HG02970 (cell line): ENCODE measurements around the gene VARS2.

Experiments
- ATAC-seq: cut with Tn5 transposase; IDR thresholded peaks from one replicate; pipeline ENCODE4 v1.9.1; 2021; ENCODE audit warnings: mild to moderate bottlenecking, moderate library complexity, moderate number of reproducible peaks; ENCODE audit not compliant: unreplicated experiment, low FRiP score

Gene VARS2

DNA sequence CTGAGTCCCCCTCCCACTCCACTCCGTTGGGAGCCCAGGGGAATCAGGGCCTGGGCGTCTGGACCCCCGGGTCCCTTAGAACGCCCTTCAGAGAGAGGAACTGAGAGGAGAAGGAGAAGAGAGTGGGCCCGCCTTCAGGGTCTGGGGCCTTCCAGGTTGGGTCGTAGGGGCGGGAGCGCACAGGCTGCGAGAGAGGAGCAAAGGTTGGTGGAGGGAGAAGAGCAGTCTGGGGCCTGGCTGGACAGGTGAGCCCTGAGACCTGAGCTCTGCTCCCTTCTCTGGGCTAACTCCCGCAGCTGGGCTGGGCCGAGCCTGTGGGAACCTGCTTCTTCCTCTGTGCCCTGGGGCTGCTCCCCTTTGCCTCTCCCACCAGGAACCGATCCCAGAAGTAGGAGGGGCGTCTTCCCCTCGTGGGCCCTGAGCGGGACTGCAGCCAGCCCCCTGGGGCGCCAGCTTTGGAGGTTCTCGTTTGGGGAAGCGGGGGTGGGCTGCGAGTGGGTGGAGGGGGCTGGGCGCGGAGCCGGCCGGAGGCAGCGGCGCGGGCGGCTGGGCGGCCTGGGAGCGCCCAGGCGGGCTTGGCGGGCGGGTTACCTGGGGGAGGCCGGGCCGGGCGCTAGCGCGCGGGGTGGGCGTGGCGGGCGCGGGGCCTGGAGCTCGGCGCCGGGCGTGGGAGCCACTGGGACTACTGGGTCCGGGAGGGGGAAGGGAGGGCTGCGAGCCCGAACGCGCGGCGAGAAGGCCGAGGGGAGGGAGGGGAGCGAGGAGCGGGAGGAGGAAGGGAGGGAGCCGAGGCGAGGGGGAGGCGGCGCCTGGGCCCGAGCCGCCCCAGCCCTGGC lies 30.1 kb upstream of the VARS2 start, which contains the start of gene DDR1:
TSS of gene DDR1 (plus strand) at position 835 of the 836 bp plus-strand sequence. CDS start 4,211 bp downstream, outside the sequence.
- no peak for ATAC-seq

DNA sequence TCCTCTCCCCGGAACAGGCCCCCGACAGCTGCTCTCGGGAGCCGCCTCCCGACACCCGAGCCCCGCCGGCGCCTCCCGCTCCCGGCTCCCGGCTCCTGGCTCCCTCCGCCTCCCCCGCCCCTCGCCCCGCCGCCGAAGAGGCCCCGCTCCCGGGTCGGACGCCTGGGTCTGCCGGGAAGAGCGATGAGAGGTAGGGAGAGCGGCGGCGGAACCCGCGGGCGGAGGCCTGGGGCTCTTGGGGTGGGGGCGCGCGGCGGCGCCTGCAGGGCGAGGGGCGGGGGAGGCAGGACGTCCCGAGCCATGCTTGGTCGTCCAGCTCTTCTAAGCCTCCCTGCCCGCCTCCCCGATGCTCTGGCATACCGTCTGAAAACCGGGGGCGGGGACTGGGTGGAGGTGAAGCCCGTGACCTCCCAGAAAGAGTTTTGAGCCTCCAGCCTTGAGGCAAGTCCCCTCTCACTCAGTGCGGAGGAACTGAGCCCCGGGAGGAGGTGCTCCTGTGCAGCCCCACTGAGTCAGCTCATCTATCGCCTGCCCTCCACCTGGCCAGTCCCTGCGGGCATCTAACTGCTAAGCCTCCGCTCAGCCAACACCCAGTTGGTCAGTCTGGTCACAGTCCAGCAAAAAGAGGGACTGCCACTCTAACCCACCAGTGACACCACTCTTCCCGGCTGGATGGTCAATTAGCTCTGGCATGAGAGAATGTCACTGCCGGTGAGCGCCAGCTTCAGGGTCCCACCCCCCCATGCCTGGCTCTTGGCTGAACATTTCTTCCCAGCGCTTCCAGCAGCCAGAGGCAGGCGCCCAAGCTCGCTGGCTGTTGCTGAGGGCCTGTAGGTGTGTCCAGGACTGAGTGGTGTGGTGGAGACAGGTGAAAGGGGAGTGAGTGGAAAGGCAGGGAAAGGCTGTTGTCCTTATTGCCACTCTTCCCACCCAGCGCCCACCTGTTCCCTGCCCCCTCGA lies 29.2 kb upstream of the VARS2 start:
- no peak for ATAC-seq

DNA sequence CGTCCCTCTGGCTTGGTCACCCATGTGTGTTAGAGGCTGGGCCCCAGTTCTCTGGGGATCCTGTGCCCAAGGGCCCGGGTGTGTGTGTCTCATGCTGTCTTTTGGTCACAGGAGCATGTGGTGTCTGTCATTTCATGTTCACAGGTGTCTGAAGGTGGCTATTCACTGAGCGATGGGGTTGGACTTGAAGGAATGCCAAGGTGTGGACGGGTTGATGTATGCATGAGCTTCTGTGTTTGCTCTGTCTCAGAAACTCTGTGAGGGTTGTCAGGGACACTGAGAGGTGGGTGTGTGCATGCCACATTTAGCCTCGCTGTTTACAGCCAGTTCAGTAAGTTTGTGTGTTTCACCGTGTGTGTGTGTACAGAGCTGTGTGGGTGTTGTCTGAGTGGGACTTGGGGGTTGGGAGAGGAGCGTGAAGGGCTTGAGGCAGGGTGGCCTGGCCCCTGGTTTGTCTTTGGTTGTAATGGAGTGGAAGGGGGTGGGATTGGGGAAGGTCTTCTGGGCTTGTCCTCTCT lies 28.5 kb upstream of the VARS2 start:
- no peak for ATAC-seq

- ATAC-seq = no peak
Observed at GRCh38 chr6:30885999-30886896, 27.8 kb upstream of the VARS2 start.

DNA sequence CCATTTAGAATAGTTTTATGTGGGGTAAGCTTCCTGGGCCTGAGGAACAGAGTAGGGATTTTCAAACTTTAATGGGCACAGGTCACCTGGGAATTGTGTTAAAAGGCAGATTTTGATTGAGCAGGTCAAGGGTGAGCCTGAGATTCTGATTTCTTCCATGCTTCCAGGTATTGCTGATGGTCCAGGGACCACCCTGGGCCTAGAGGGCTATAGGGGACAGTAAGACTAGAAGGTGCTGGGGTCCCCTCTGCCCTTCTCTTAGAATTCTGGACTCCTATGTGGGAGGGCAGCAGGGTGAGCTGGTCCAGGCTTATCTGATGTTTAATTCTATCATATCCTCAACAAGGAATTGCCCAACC lies 27.2 kb upstream of the VARS2 start:
- no peak for ATAC-seq

DNA sequence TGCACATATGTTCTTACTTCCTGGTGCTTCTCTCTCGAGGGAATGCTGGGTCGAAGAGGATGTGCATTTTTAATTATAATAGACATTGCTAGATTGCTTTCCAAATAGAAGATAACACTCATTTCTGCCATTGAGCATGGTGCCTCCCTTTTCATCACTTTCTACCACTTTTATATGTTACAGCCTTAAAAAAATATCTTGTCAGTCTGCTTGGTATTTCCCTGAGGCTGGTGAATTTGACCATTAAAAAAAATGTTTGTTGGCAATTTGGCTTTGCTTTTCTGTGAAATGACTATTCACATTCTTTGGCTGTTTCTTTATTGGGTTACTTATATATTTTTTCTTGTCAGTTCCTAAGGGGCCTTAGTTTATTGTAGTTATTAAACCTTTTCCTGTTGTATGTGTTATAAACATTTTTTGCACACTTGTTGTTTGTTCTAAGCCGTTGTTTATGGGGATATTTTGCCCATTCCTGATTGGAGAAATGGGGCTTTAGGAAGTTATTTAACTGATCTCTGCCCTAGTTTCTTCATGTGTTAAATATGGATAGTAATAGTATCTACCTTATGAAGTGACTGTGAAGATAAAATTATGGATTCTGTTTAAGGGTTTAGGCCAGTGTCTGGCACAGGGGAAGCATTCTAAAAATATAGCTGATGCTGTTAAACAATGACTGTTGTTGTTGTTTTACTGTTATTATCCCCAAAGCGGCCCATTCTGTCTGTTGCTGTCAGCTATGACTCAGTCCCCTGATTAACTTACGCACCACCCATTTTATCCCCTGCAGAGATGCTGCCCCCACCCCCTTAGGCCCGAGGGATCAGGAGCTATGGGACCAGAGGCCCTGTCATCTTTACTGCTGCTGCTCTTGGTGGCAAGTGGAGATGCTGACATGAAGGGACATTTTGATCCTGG lies 25.9 kb upstream of the VARS2 start:
- no peak for ATAC-seq

DNA sequence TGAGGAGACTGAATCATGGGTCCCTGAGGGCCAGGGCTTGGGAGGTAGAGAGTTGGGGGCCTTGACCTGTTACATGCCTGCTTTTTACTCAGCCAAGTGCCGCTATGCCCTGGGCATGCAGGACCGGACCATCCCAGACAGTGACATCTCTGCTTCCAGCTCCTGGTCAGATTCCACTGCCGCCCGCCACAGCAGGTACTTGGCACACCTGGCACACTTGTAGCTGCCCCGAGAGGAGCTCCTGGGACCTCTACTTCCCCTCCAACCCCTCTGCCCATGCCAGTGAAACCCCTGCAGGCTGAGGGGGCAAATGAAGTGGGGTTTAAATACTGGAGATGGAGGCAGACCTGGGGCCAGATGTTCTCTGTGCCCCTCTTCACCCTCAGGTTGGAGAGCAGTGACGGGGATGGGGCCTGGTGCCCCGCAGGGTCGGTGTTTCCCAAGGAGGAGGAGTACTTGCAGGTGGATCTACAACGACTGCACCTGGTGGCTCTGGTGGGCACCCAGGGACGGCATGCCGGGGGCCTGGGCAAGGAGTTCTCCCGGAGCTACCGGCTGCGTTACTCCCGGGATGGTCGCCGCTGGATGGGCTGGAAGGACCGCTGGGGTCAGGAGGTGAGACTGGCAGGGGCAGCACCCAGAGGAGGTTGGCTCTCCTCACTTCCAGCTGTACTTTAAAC lies 25.1 kb upstream of the VARS2 start:
- no peak for ATAC-seq

DNA sequence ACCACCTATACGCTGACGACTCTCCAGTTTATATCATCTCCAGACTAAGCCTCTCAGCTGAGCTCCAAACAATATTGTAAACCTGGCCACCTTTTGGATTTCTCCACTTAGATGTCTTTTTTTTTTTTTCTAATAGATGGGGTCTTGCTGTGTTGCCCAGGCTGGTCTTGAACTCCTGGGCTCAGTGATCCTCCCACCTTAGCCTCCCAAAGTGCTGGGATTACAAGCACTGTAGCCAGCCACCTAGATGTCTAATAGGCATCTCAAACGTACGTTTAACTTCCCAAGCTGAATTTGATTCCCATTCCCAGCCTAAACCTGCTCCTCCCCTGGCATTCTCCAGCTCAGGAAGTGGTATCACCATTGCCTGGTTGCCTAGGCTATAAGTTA lies 24.5 kb upstream of the VARS2 start:
- ATAC-seq = no peak

GRCh38 chr6:30889921-30890645 lies 24.0 kb upstream of the VARS2 start:
- no peak for ATAC-seq

GRCh38 chr6:30890646-30891449 lies 23.2 kb upstream of the VARS2 start:
- ATAC-seq = no peak

DNA sequence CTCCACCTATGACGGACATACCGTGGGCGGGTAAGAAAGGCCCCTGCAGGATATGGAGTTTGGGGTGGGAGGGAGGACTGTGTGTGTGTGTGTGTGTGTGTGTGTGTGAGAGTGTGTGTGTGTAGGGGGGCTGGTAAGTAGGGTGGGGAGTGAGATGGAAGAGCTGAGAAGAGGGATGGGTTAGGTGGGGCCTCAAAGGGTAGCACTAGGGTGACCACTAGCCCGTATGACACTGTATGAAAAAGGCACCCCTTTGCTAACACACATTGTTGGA lies 22.7 kb upstream of the VARS2 start:
- ATAC-seq = no peak

- no peak for ATAC-seq
Observed at GRCh38 chr6:30891816-30892538, 22.1 kb upstream of the VARS2 start.

DNA sequence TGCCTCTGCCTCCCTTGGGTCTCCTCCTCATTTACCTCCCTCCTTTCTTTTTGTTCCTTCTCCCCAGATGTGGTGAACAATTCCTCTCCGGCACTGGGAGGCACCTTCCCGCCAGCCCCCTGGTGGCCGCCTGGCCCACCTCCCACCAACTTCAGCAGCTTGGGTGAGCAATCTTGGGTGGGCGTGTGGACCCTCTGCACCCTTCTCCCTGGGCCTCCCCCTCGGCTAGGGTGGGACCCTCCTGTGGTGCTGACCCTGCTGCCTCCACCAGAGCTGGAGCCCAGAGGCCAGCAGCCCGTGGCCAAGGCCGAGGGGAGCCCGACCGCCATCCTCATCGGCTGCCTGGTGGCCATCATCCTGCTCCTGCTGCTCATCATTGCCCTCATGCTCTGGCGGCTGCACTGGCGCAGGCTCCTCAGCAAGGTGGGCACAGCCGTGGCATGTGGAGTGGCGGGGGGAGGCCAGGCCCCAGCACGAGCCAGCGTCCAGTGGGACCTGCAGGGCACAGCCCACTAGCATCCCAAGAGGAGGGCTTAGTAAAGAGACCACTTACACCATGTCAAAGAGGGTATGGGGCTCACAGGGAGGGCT lies 20.9 kb upstream of the VARS2 start:
- ATAC-seq = no peak

DNA sequence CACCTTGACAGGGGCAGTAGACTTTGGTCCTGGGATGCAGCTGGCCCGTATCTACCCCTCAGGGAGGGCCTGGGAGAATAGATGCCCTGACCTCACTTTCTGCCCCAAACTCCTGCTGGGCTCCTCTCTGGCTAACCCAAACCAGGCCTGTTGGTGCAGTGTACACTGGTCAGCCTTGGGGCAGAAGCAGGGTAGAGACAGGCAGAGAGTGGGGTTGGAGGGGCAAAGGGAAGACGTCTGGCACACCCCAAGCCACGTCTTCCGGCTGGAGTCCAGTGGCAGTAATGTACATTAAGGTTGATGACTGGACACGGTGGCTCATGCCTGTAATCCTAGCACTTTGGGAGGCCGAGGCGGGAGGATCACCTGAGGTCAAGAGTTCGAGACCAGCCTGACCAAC lies 20.4 kb upstream of the VARS2 start:
- ATAC-seq = no peak

DNA sequence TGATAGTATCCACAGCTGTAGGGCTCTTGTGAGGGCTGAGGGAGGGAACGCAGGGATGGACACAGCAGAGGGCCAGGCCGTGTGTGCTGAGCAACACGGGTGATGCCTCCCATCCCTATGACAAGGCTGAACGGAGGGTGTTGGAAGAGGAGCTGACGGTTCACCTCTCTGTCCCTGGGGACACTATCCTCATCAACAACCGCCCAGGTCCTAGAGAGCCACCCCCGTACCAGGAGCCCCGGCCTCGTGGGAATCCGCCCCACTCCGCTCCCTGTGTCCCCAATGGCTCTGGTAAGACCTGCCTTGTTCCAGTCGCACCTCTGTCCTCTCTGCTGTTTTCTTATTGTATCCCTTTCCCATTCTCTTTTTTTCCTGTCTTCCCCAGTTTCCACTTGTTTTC lies 19.7 kb upstream of the VARS2 start:
- ATAC-seq = no peak

DNA sequence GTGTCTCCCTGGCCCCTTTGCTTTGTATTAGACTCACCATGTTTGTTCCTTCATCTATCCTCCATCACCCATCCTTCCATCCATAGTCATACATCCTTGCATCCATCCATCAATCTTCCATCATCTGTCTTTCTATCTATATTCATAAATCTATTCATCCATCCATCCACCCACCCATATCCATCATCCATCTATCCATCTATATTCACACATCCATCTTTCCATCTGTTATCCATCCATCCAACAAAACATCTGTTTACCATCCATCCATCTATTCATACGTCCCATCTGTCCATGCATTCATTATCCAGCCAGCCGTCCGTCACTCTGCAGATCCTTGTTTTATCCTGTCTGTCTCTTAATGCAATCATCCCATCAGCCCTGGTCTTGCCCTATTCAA lies 19.1 kb upstream of the VARS2 start:
- no peak for ATAC-seq
